GM21576 (cell line): ENCODE results near the gene GET4.
"Not testable (repeated sequence)": the region's sequence is repeated elsewhere in the genome, so short reads cannot be mapped to it uniquely, and the experiment has no call there.

Source experiments
- ATAC-seq: cut with Tn5 transposase; IDR thresholded peaks from one replicate; pipeline ENCODE4 v1.9.1; 2021; ENCODE audit warnings: mild to moderate bottlenecking, moderate library complexity; ENCODE audit not compliant: unreplicated experiment

GET4 gene

GRCh38 chr7:897771-898376 is 21.5 kb downstream of the GET4 start:
- no peak for ATAC-seq

DNA sequence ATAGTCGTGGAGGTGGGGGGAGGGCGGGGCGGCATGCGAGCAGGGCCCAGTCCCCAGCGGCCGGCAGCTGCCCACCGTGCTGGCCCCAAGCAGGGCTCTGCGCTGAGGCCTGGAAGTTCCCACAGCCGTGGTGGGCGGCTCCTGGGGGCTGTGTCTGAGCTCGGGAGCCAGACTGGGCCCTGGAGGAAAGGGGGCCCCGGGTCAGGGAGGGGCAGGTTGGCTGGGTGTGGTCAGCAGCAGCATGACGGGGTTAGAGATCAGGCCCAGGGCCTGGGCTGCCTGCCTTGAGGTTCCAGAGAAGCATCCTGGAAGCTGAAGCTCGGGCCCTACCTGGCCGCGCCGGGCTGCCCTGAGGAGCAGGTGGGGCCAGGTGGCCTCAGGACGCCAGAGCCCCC is 22.1 kb downstream of the GET4 start:
- no peak for ATAC-seq

- no peak for ATAC-seq
These were observed 22.7 kb downstream of the GET4 start for GRCh38 chr7:898855-899681.

DNA sequence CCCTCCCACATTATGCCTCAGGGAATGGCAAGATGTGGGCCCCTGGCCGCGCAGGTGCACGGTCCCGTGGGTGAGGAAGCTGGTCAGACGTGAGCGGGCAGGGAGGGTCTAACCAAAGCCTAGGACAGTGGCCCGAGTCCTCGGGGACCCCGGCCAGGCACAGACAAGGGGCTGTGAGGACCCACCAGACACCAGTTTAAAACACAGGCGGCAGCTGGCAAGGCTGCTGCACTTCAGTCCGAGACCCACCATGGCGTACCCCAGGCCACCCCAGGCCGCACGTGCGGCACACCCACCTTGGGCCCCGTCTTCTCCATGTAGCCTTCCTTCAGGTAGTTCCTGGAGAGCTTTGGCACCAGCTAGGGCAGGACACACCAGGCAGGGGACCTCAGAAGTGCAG is 23.5 kb downstream of the GET4 start:
- no peak for ATAC-seq

DNA sequence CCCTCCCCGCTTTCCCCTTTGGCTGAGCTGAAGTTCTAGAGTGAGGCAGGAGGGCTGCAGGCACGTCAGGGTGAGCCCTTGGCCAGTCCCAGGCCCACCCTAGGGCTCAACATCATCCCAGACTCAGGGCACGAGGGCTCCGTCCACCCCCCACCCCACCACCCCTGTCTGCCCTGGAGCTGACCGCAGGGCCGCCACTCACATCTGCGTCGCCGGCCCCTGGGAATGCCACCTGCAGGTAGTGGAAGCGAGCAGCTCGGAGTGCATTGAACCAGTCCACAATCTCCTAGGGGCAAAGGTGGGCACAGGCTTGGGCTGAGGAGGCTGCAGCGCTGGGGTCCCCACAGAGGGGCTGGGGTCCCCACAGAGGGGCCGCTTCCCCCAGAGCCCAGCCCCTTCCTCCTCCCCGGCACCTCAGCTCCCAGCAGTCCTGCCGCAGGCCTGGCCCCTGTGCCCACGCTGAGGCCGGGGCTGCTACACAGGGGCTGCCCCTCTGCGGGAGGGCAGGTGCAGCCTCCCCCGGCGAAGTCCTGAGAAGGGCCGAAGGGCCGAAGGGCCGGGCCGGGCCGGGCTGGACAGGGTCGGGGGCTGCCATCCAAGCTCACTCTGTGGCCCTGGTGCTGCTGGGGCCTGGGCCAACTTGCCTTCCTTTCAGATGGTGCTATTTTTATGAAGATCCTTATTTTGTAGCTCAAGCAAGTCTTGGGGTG is 24.1 kb downstream of the GET4 start:
- no peak for ATAC-seq

- ATAC-seq = no peak
These were observed 24.7 kb downstream of the GET4 start for GRCh38 chr7:901041-901387.

GRCh38 chr7:901388-902154 is 25.2 kb downstream of the GET4 start:
- ATAC-seq = peak; percentile 52

DNA sequence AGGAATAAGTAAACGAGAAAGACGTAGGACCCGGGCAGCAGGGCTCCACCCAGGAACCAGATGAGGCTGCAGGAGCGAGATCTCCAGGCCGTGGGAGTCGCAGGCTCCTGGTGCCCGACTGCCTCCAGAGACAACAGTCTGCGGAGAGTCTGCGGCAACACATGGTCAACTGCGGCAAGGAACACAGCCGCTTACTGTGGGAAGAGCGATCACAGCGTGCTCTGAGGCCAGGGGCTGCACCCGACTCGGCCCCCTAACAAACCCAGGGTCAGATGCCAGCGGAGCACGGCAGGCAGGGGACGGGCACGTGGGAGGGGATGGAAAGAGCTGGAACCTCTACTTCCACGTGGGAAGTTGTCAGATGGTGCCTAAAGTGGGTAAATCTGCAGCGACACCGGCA is 26.6 kb downstream of the GET4 start:
- no peak for ATAC-seq

DNA sequence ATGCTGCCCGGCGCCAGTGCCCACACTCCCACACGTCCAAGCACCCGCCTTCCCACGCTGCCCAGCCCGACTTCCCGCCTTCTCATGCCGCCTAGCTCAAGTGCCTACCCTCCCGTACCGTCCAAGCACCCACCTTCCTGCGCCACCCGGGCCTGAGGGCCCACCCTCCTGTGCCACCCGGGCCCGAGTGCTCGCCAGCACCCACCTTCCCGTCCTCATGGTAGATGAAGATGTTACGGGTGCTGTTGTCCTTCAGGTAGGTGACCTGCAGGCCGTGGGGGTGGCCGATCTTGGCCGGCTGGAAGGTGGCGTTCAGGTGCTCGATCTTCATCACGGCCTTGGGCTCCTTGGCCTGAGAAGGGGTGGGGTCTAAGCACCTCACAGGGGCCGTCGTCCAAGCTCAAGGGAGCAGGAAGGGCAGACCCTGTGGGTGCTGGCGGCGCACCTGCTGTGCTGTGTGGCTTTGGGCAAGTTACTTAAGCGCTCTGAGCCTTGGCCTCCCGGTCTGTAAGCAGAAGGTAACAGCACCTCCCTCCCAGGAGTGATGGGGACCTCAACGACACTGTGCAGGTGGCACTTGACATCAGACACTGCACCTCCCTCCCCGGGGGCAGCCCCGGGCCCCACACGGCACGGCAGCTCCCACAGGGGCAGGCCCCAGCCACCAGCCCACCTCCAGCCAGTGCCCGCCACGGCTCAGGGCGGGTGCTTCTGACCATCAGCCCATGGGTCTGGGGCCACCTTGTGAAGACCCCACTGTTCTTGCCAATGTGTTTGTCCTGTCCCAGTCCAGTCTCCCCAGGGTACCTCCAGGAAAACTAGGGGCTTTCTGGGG is 27.8 kb downstream of the GET4 start:
- no peak for ATAC-seq

DNA sequence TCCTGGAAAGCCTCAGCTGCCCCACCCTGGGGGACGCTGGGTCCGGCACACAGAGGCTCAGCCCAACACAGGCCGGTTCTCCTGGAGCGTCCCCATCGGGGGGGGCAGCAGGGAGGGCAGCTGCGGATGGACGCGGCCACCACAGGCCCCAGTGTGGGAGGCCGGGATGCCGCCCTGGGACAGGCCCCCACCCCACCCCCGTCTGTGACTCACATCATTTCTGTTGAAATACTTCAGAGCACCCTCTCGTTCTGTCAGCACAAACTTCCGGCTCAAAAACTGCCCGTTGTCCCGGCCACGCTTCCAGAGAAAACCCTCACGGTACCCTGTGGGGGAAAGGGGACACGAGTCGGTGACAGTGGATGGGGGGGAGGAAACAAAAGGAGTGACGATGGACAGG is 28.5 kb downstream of the GET4 start:
- ATAC-seq = no peak

- no peak for ATAC-seq
These were observed 30.4 kb downstream of the GET4 start for GRCh38 chr7:906776-907157.

- ATAC-seq = no peak
These were observed 31.0 kb downstream of the GET4 start for GRCh38 chr7:907158-907980.

- ATAC-seq = no peak
These were observed 31.8 kb downstream of the GET4 start for GRCh38 chr7:908159-908581.

GRCh38 chr7:908591-909357 is 32.4 kb downstream of the GET4 start:
- ATAC-seq = not testable (repeated sequence)

DNA sequence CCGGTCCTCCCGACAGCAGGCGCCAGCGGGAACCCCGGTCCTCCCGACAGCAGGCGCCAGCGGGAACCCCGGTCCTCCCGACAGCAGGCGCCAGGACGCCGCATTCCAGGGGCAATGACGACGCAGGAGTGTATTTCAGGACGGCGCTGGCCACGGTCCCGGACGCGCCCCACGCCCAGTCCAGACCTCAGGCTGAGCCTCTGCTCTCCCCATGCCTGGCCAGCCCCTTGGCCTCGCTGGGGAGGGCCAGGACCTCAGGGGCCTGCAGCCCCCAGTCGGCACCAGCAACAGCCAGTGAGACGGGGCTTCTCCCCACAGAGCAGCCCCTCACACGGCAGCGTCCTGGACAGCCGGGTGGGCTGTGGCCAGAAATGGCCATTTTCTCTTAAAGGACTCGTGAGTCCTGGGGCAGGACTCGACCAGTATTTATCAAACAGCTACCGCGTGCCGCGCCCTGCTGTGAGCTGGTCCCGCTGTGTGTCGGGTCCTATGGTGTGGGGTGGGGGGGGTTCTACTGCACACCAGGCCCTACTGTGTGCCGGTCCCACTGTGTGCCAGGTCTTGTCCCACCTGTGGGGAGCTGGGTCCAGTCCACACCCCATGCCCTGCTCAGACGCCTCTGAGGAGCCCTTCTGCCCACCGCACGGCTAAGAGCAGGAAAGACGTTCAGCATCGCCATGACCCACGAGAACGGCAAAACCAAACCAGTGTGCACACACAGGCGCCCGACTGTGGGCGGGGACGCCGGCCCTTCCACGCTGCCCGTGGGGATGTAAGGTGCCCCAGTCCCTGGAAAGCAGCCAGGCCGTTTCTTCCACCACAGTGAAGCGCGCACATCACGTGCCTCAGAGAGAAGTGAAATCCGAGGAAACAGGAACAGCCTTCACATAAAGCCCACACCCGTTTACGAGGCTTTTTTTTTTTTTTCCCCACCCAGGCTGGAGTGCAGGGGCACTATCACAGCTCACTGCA is 33.3 kb downstream of the GET4 start:
- ATAC-seq = no peak

- no peak for ATAC-seq
These were observed 34.1 kb downstream of the GET4 start for GRCh38 chr7:910441-910861.

- ATAC-seq = no peak
These were observed 34.6 kb downstream of the GET4 start for GRCh38 chr7:910931-911431.
